ENCODE results near the gene XPA.
"Not testable (repeated sequence)": the region's sequence is repeated elsewhere in the genome, so short reads cannot be mapped to it uniquely, and the experiment has no call there.

XPA gene

DNA sequence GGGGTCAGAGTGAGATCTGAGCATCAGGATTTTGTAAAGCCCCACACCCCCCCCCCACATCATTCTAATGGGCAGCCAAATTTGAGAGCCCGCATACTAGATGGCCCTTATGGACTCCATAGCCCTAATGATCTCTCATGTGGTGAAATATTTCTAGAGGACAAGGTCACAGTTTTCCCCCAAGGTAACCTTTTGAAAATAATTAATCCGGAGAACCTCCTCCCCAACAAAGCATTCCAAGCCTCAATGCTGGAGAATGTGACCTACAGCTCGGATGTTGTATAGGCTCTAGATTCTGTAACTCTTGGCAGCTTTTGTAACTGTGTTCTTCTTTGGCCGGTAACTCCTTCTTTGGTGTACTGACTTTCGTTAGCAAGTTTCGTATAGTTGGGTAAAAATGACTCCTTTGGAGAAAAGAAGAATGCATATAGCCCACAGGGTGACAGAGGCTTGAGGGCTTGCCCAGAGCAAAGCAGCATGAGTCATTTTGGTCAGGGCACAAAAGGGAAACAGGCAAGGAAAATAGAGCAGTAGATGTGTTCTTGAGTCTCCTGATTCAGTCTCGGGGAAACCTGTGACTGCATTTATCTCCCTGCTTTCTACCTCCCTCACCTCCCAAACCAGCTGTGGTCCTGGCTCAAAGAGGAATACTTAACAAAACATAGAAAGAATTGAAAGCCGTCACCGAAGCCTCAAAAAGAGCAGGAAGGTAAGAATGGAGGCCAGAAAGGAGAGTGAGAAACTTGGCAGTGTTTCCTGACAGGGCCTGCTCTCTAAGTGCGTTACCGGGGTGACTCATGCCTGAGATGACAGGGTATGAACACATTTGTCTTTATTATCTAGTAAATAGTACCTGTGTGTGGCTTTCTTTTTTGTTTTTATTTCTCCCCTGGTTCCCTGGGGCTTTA is 6.6 kb upstream of the XPA start:
- no peak for DNase-seq (ENCODE audit: low read depth in 2 of 2)

DNA sequence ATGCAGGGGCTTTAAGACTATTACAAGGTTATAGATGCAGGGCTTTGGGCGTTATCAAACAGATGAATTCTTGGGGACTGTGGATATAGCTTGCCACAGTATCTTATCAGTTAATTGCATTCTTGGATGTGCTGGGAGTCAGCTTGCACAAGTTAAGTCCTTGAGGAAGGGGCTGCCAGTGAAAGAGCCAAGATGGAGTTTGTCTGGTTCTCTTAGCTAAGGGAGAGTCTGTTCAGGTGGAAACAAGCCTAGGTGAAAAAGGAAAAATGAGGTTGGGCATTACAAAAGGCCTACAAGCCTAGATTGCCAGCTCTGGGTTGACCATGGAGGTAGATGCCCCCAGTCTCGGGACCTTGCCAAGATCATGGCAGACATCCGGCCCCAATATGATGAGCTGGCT is 2.7 kb upstream of the XPA start:
- not testable (repeated sequence) for DNase-seq (ENCODE audit: low read depth in 2 of 2)

DNA sequence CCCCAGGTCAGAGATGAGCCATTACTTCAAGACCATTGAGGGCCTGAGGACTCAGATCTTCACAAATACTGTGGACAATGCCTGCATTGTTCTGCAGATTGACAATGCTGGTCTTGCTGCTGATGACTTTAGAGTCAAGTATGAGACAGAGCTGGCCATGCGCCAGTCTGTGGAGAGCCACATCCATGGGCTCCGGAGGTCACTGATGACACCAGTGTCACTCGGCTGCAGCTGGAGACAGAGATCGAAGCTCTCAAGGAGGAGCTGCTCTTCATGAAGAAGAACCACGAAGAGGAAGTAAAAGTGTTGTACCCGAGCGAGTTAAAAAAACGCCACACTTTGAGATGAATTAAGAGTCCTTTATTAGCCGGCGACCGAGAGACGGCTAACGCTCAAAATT is 2.1 kb upstream of the XPA start:
- DNase-seq (ENCODE audit: low read depth in 2 of 2): not testable (repeated sequence)

DNA sequence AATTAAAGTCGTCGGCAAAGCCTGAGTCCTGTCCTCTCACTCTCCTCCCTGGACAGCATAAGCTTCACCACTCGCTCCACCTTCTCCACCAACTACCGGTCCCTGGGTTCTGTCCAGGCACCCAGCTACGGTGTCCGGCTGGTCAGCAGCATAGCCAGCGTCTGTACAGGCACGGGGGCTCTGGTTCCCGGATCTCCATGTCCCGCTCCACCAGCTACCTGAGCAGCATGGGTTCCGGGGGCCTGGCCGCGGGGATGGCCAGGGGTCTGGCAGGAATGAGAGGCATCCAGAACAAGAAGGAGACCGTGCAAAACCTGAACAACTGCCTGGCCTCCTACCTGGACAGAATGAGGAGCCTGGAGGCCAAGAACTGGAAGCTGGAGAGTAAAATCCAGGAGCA is 1.7 kb upstream of the XPA start:
- no peak for DNase-seq (ENCODE audit: low read depth in 2 of 2)

DNA sequence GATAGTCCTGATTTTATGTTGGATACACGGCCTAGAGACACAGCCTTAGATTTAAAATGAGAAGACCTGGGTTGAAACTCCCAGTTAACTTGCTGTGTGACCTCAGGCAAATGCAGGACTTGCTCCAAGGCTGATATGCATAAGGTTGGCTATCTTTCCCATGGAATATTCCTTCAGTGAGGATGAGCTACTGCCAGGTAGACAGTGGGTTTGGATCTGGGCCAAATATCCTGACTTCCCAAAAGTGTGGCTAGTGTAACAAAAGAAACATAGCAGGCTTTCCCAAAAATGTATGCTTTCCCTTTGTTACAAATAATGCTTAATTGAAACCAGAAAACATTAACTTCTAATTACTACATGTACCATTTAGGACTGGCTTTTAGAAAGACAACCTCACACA is 697 bp upstream of the XPA start:
- no peak for DNase-seq (ENCODE audit: low read depth in 2 of 2)

DNA sequence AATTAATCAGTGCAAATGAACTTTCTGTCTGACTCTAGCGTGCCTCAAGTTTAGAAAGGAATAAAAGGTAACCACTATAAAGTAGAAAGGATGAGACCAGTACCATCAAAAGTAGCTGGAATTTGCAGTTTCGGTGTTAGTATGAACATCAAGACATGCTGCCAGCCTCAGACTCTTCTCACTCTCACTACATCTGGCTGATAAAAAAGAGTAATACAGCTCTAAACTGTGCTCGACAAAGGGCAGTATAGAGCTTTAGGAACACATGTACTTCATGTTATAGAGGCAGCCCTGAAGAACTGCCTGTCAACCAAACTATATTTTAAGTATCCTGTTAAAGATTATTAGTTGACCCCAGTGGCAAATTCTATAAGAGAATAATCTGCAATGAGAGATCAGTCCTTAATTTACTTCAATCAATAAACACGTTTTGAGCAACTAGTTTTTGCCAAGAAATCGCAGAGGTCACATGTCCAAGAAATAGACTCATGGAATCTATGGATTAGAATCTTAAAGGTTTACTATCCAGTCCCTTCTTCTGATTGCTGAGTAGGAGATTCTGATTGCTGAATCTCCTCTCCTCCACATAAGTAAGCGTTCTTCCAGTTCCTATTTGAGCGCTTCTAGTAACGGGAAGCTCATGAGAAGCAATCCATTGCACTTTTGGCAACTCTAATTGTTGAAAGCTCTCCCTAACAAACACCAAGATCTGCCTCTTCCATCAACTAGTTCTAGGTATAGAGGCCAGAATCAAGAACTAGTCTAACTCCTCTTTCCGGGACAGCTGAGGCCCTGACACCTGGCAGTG is 941 bp downstream of the XPA start:
- DNase-seq (ENCODE audit: low read depth in 2 of 2): no peak

DNA sequence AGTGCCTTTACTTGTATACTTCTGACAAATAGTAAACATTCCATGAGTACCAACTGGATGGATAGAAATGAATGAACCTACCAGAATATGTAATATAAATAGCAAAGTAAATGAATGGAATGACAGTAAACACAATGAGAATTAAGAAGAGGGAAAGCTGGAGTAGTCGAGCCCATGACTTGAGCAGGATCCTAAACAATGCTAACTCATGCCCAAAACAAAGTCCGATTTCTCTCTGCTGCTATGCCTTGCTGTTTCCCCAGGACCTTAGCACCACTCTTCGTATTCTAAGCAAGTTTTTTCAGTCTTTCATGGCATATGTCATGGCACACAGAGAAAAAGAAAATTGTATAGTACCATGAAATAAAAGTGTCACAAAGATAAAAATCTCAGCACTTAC is 1.8 kb downstream of the XPA start:
- DNase-seq (ENCODE audit: low read depth in 2 of 2): no peak

DNA sequence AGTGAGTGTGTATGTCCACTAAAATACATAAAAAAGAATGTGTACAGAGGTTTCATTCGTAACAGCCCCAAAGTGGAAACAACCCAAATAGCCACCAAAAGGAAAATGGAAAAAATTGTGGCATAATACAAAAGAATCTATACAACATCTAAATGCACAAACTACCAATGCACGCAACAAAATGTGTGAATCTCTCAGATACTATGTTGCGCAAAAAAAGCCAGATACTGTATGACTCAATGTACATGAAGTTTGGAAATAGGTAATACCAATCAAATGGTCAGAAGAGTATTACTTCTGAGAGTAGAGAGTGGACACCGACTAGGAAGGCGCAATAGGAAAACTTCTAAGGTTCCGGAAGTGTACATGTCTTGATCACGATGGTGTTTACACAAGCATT is 2.4 kb downstream of the XPA start:
- no peak for DNase-seq (ENCODE audit: low read depth in 2 of 2)

DNA sequence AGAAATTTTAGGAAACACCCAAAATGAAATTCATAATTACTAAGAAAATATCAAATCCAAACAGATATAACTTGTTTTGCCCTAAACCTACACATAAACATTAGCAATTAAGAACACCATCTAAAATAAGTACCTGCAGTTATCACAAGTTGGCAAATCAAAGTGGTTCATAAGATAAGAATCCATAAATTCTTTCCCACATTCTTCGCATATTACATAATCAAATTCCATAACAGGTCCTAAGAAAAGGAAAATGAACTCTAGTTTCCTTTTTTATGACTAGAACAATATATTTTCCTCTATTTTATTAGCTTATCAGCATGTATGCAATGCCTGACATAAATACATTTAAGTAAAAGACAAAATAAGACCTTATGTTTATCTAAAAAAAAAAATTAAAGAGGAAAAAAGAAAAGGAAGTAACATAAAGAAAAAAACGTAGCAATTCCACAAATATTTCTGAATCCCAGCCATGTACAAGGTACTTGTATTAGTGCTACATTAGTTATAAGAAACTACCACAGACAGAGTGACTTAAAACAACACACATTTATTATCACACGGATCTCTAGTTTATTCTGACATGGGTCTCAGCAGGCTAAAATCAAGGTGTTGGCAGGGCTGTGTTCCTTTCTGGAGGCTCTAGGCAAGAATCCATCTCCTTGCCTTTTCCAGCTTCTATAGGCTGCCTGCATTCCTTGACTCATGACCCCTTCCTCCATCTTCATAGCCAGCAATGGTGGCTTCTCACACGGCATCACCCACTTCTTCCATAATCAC is 7.5 kb downstream of the XPA start:
- no peak for DNase-seq (ENCODE audit: low read depth in 2 of 2)

DNA sequence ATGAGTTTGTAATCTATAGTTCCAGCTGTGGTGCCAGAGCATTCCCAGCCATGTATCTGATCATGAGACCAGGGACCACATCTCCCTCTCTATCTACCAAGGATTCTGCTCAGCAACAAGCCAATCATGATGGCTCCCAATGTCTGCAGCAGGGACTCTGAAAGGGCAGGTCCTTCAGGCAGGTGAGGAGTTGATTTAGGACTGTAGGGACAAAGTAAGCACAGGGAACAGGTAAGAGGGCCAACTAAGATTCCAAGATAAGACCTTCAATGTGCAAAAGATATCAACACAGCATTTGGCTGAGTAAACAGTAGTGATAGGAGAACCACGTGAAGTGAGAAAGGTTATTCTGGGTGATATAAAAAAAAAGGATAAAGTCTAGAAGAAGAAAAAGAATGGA is 8.5 kb downstream of the XPA start:
- DNase-seq (ENCODE audit: low read depth in 2 of 2): no peak

DNA sequence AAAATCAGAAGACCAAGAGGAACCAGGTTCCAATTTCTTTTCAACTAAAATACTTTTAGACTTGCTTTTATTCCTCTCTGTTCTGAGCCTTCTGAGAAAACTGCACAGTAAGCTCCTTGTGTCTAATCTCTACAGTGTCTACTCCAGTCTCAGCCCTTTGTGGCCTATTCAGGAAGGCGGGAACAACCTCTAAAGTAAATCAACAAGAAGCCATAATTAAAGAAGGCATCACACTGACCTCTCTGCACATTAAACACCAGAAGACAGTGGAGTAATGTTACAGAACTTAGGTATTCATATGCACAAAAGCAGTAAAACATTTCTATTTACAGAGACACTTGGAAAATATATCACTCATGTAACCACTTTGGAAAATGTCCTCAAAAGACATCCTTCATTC is 14.9 kb downstream of the XPA start:
- no peak for DNase-seq (ENCODE audit: low read depth in 2 of 2)

DNA sequence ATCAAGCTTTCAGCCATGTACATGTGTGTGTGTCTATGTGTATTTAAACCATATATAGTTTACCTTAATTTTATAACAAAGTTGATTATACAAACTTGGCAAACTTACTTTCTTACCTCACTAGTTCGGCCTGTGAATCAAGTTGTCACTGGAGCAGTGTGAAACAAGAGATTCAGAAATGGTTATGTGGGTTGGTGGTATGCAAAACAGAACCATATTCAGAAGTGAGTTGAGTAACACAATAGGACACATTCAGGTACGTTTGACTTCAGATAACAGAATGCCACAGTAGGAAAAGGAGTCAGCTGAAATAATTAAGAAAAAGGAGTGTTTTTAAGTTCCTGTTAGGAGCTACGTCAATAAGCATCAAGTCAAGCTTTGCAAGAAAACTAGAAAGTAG is 21.5 kb downstream of the XPA start:
- DNase-seq (ENCODE audit: low read depth in 2 of 2): no peak

DNA sequence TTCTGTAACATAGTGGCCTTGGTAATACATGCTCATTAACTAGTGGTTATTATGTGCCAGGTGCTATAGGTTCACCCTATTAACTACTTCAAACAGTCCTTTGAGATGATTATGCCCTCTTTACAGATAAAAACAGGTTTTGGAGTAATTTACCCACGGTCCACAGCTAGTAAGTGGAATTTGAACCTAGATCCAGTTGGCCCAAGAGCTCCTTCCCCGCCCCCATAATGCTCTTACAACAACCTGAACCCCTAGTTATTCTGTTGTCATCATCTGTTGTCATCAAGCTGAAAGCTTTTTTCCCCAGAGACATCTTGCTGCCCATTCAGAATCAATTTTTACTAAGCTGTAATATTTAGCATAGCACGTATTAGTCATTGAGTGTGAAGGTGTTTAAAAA is 23.2 kb downstream of the XPA start:
- no peak for DNase-seq (ENCODE audit: low read depth in 2 of 2)

DNA sequence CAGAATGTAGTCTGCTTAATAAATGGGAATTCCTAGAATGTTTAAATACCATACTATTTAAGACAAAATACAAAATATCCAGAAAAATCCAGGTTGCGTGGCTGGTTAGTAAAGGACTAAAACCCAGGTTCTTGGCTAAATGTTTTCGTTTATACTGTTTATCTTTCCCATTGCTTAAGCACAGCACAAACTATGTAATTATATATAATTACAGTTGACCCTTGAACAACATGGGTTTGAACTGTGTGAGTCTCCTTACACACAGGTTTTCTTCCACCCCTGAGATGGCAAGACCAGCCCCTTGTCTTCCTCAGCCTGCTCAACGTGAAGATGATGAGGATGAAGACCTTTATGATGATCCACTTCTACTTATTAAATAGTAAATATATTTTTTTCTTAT is 24.7 kb downstream of the XPA start:
- no peak for DNase-seq (ENCODE audit: low read depth in 2 of 2)

DNA sequence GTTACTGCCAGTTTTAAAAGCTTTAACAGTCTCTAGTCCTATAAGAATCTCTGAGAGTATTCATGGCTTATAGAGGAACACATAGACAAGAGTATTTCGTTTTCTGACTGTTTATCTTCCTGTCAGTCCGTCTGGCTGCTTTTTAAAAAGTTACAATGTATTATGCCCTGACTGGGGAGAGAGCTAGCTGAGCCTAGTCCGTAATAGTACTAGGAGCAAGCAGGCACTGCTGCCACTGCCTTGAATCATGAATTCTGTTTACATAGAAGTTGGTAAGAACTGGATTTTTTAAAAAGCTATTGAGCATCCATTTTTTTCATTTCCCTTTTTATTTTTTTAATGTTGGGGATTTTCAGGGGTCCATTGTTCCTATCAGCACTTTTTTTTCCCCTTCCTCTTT is 26.6 kb downstream of the XPA start:
- DNase-seq (ENCODE audit: low read depth in 2 of 2): no peak

DNA sequence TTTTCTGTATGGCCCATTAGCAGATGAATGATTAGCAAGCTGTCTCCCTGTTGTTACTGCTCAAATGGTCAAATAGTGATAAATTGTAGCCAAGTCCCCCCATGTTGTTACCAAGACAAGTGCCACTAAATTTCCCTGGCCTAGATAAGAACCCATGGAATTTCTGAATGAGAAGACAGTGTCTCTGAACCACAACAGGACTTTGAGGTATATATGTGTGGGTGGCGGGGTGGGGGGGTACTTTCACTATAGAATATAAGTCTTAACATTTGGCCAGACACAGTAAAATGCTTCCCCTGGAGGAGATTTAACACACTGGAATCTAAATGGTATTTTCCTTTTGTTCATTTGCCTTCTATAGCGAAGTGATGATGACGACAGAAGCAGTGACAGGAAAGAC is 28.7 kb downstream of the XPA start:
- no peak for DNase-seq (ENCODE audit: low read depth in 2 of 2)

DNA sequence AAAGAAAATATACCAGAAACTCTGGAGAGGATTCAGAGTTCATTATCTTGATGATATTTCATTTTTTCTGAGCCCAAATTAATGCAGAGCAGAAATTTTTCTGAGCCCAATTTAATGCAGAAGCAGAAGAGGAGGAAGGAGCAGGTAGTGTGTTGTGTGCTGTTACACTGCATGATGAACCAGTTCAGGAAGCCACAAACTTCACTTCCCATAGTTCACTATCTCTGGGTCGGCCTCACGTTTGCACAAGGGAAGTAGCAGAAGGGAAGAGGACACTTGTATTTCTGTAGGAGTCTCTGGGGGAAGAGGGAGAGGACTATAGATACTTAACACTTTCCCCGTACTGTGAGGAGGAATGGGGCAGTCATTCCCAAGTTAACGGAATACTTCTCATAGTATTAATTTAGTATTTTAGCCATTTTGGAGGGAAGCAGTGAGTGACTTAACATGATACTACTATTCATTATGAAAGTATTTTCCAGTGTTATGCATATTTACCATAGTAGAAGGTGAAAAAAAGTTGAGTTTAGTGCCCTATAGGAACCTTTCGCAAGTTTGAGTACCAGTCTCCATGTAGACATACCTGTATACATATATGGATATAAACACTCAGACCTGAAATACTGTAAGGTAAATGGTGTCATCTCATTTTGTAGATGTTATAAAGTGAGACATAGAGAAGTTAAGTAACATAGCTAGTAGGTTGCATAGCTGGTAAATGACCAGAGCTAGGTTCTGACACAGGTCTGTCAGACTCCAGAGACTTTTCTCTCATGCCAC is 30.0 kb downstream of the XPA start:
- no peak for DNase-seq (ENCODE audit: low read depth in 2 of 2)

DNA sequence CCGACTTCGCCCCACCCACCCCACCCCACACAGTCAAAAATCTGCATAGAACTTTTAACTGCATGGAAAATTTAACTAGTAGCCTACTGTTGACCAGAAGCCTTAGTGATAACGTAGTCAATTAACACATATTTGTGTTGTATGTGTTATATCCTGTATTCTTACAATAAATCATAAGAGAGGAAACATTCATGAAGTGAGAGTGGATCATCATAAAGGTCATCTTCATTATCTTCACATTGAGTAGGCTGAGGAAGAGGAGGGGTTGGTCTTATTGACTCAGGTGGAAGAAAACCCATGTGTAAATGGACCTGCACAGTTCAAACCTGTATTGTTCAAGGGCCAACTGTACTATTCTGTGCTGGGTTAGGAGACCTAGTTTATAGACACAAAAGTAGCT is 31.4 kb downstream of the XPA start:
- no peak for DNase-seq (ENCODE audit: low read depth in 2 of 2)

DNA sequence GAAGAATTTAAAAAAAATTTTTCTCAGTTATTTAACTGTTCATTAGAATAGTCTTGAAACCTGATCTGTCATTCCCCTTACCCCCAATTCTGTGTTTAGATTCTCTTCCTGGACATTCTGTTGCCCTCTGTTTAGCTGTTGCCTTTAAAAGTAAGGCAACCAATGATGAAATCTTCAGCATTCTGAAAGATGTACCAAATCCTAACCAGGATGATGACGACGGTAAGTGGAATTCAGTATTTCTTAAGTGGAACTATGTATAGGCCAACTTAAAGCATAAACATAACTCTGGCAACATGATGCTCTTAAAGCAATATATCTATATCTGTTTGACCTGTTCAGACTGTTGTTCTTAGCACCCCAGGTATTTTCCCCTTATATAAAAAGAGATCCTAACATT is 36.3 kb downstream of the XPA start:
- no peak for DNase-seq (ENCODE audit: low read depth in 2 of 2)

DNA sequence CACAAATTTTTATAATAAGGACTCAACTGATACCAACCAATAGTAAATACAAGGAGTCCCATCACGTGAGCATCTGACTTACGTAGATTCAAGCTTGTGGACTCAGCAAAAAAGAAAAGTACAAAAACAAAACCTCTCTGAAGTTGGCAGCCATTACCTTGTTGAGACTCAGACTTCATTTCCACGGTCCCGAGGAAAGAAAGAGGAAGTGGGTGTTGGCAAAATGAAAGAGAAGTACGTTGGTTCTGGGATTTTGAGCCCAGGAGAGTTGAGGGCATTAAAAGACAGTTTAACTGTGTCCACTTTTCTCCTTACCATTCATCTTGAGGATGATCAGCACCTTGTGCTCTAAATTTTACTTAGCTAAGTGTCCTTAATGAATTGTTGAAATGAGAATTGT is 36.8 kb downstream of the XPA start:
- DNase-seq (ENCODE audit: low read depth in 2 of 2): no peak

DNA sequence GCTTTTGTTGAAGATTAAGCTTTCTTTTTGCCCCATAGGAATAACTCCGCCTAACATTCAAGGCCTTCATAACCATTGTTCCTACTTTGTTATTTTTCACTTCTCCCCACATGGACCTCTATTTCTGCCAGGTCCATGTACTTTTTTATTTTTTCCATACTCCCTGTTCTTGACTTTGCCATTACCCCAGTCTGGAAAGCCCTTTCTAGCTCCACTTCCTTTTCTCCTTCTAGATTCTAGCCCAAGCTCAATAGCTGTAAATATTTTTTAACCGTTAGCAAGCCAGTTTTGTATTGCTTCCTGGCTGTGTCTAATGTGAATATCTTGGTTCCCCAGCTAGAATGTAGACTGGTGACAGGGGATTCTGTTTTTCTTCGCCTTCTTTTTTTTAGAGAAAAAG is 37.4 kb downstream of the XPA start:
- DNase-seq (ENCODE audit: low read depth in 2 of 2): no peak

DNA sequence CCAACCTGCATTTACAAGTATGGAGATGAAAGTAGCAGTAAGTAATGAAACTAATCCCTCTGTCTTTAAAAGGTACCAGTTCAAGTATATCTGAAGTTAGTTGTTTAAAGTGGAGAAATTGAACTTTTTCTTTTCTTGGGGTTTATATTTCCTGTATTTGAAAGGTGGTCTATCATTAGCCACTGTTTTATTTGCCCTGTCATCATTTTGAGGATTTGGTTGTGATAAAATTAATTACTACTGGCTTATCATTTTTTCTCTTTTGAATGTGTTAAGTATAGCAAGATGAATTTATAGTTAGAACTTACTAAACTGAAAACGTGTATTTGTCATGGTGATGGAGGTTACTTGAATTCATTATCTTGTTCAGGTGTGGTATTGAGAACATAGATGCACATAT is 38.4 kb downstream of the XPA start:
- DNase-seq (ENCODE audit: low read depth in 2 of 2): no peak

Data from activated CD8-positive, alpha-beta memory T cell treated with anti-CD3 and anti-CD28 coated beads for 4 hours (primary cell).